SK-N-SH treated with all-trans-retinoic acid at 6 μM for 48 hours (cell line): Measurements from ENCODE around the gene IFNA5.

Experiments
- ATAC-seq: fragments of 200-7000 bp; cut with Tn5 transposase; 3 replicates; pipeline ENCODE4 v1.9.1; 2020; ENCODE audit warnings: mild to moderate bottlenecking, moderate library complexity
- ARNTL ChIP-seq: fragments of 450-650 bp; formaldehyde crosslinking; IDR thresholded peaks from 2 replicates; pipeline ENCODE4 v1.5.0; 2020; ENCODE audit warnings: low read depth, mild to moderate bottlenecking, moderate library complexity, borderline replicate concordance
- BACH2 ChIP-seq: fragments of 250-450 bp; sonication (Bioruptor Pico); IDR thresholded peaks from 2 replicates; pipeline ENCODE4 v1.9.0; 2021; ENCODE audit warnings: mild to moderate bottlenecking, borderline replicate concordance
- CSDC2 ChIP-seq: fragments of 250-450 bp; sonication (Bioruptor Pico); IDR thresholded peaks from 2 replicates; pipeline ENCODE4 v1.5.0; 2020; ENCODE audit warnings: mild to moderate bottlenecking, moderate library complexity
- GLIS3 ChIP-seq: fragments of 250-450 bp; sonication (Bioruptor Pico); IDR thresholded peaks from 2 replicates; pipeline ENCODE4 v1.5.0; 2020; ENCODE audit warnings: mild to moderate bottlenecking, moderate library complexity
- ISL1 ChIP-seq: fragments of 250-450 bp; sonication (Bioruptor Pico); IDR thresholded peaks from 2 replicates; pipeline ENCODE4 v2.1.2; 2022; ENCODE audit warnings: mild to moderate bottlenecking, moderate library complexity
- OSR1 ChIP-seq: fragments of 250-450 bp; sonication (Bioruptor Pico); IDR thresholded peaks from 2 replicates; pipeline ENCODE4 v1.8.0; 2022; ENCODE audit warnings: moderate library complexity, mild to moderate bottlenecking, inconsistent platforms
- PATZ1 ChIP-seq: fragments of 250-450 bp; sonication (Bioruptor Pico); IDR thresholded peaks from 2 replicates; pipeline ENCODE4 v1.8.0; 2020; ENCODE audit warnings: mild to moderate bottlenecking, moderate library complexity, borderline replicate concordance
- PPARA ChIP-seq: fragments of 250-450 bp; sonication (Bioruptor Pico); IDR thresholded peaks from 2 replicates; pipeline ENCODE4 v1.5.0; 2020; ENCODE audit warnings: mild to moderate bottlenecking, borderline replicate concordance
- RARB ChIP-seq: fragments of 250-450 bp; sonication (Bioruptor Pico); IDR thresholded peaks from 2 replicates; pipeline ENCODE4 v1.8.0; 2021; ENCODE audit warnings: mild to moderate bottlenecking, moderate library complexity
- SNAI2 ChIP-seq: fragments of 250-450 bp; sonication (Bioruptor Pico); IDR thresholded peaks from 2 replicates; pipeline ENCODE4 v1.5.0; 2020; ENCODE audit warnings: mild to moderate bottlenecking, moderate library complexity
- TCF4 ChIP-seq: fragments of 250-450 bp; sonication (Bioruptor Pico); IDR thresholded peaks from 2 replicates; pipeline ENCODE4 v1.8.0; 2021; ENCODE audit warnings: mild to moderate bottlenecking, moderate library complexity, borderline replicate concordance
- TSHZ2 ChIP-seq: fragments of 250-450 bp; sonication (Bioruptor Pico); IDR thresholded peaks from 2 replicates; pipeline ENCODE4 v1.5.0; 2020; ENCODE audit warnings: mild to moderate bottlenecking, moderate library complexity
- ZC3H10 ChIP-seq: fragments of 250-450 bp; sonication (Bioruptor Pico); IDR thresholded peaks from 2 replicates; pipeline ENCODE4 v1.5.1; 2021; ENCODE audit warnings: mild to moderate bottlenecking, moderate library complexity
- ZFP3 ChIP-seq: fragments of 250-450 bp; sonication (Bioruptor Pico); IDR thresholded peaks from 2 replicates; pipeline ENCODE4 v1.5.0; 2020; ENCODE audit warnings: mild to moderate bottlenecking, moderate library complexity
- ZFP30 ChIP-seq: fragments of 450-650 bp; formaldehyde crosslinking; IDR thresholded peaks from 2 replicates; pipeline ENCODE4 v1.5.0; 2022; ENCODE audit warnings: mild to moderate bottlenecking, moderate library complexity
- ZNF565 ChIP-seq: fragments of 450-650 bp; formaldehyde crosslinking; conservative IDR thresholded peaks from 2 replicates; pipeline ENCODE4 v1.5.0; 2020; ENCODE audit warnings: low read depth, mild to moderate bottlenecking, moderate library complexity
- ZNF70 ChIP-seq: fragments of 450-650 bp; formaldehyde crosslinking; IDR thresholded peaks from 2 replicates; pipeline ENCODE4 v1.5.0; 2020; ENCODE audit warnings: mild to moderate bottlenecking, moderate library complexity
- TF ChIP-seq, protein P1 (sequence below): fragments of 250-450 bp; sonication (Bioruptor Pico); IDR thresholded peaks from 2 replicates; pipeline ENCODE4 v1.5.1; 2020; ENCODE audit warnings: low read depth, mild to moderate bottlenecking, moderate library complexity
- TF ChIP-seq, protein P2 (sequence below): fragments of 250-450 bp; sonication (Bioruptor Pico); IDR thresholded peaks from 2 replicates; pipeline ENCODE4 v1.8.0; 2021; ENCODE audit warnings: low read depth, mild to moderate bottlenecking, moderate library complexity, borderline replicate concordance

IFNA5 gene

DNA sequence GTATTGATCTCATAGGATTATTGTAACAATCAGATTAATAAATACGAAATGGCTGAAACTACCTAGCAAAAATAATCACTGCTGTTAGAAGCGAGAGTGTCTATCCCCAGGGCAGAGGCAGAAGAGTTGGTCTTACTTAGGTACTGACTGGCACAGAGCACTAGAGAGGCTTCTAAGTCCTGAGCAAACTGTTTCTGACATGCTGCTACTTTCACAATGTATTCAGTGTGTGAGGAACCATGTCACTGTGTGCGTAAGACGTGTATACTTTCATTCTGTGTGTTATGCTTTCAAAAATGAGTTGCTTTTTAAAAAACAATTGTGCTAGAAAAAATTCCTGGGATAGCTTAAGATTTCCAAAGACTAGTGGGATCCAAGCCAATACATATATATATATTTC lies 35.6 kb upstream of the IFNA5 start:
- no peak for ATAC-seq
- no peak for TF ChIP-seq GLIS3
- TF ChIP-seq TSHZ2 (CRISPR knock-in tag): no peak
- TF ChIP-seq, protein P1, sequence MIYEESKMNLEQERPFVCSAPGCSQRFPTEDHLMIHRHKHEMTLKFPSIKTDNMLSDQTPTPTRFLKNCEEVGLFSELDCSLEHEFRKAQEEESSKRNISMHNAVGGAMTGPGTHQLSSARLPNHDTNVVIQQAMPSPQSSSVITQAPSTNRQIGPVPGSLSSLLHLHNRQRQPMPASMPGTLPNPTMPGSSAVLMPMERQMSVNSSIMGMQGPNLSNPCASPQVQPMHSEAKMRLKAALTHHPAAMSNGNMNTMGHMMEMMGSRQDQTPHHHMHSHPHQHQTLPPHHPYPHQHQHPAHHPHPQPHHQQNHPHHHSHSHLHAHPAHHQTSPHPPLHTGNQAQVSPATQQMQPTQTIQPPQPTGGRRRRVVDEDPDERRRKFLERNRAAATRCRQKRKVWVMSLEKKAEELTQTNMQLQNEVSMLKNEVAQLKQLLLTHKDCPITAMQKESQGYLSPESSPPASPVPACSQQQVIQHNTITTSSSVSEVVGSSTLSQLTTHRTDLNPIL (CRISPR knock-in tag): no peak
- TF ChIP-seq SNAI2: no peak
- TF ChIP-seq OSR1 (CRISPR knock-in tag): no peak
- no peak for TF ChIP-seq BACH2
- no peak for TF ChIP-seq PPARA (CRISPR knock-in tag)
- no peak for TF ChIP-seq ZNF565
- no peak for TF ChIP-seq PATZ1 (CRISPR knock-in tag)
- TF ChIP-seq ZNF70: no peak
- TF ChIP-seq CSDC2 (CRISPR knock-in tag): no peak
- TF ChIP-seq TCF4 (CRISPR knock-in tag): no peak
- TF ChIP-seq ZFP3: no peak
- TF ChIP-seq ARNTL (CRISPR knock-in tag): no peak
- TF ChIP-seq ZFP30: no peak
- no peak for TF ChIP-seq ISL1
- no peak for TF ChIP-seq RARB (CRISPR knock-in tag)
- TF ChIP-seq, protein P2, sequence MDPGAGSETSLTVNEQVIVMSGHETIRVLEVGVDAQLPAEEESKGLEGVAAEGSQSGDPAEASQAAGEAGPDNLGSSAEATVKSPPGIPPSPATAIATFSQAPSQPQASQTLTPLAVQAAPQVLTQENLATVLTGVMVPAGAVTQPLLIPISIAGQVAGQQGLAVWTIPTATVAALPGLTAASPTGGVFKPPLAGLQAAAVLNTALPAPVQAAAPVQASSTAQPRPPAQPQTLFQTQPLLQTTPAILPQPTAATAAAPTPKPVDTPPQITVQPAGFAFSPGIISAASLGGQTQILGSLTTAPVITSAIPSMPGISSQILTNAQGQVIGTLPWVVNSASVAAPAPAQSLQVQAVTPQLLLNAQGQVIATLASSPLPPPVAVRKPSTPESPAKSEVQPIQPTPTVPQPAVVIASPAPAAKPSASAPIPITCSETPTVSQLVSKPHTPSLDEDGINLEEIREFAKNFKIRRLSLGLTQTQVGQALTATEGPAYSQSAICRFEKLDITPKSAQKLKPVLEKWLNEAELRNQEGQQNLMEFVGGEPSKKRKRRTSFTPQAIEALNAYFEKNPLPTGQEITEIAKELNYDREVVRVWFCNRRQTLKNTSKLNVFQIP (CRISPR knock-in tag): no peak

GRCh38 chr9:21336457-21336856 lies 31.3 kb upstream of the IFNA5 start:
- no peak for ATAC-seq

More at GRCh38 chr9:21336457-21336856, 31.3 kb upstream of the IFNA5 start:
- TF ChIP-seq RARB (CRISPR knock-in tag) (no peak), PATZ1 (CRISPR knock-in tag) (no peak), ZC3H10 (CRISPR knock-in tag) (no peak), OSR1 (CRISPR knock-in tag) (no peak)
